ENCODE data around the gene ATG4B.

Gene ATG4B

DNA sequence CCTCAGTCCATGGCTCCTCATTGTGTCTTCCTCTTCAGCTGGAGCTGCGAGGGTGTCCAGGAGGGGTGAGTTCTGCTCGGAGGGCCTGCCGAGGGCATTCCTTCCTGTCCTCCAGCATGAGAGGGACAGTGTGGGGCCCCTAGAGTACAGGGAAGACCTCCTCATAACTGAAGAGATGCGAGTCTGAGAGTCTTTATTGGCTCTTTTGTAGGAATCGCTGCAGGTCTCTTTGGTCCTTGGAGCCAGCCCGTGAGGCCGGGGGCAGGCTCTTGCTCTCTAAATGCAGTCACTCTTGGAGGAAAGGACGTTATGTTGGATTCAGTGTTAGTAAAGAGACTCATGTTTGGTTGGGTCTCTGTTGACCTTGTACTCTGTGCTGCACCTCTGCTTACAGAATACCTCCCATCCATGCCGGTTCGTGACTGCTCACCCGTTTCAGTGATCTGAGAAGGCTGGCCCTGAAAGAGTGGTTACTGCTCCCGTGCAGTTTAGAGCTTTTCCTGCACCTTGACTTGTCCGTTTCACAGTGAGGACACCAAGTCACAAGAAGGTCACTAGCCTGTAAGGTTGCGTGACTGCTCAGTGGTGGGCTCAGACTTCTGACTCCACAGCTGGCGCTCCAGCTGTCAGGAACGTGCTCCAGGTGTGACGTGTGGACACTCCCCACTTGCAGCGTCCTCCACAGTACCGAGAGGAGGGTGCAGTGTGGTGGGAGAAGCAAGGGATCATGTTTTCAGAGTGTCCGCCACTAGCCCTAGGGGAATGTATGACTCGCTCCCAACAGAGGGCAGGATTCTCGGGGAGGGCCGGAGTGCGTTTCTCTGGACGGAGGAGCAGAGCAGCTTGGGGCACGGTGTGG, 7.8 kb downstream of the ATG4B start:
- no peak overlapping the region for H3K9ac ChIP-seq (ENCODE audit: low read depth, low read length)
- H4K20me1 ChIP-seq (ENCODE audit: insufficient read depth, low read length) = peaks cover 69% of the 10 kb centered on the region
- H3K27me3 ChIP-seq (ENCODE audit: insufficient read depth, low read length, poor library complexity) = no peaks in the 10 kb centered on the region
- no peak overlapping the region for H2AFZ ChIP-seq (ENCODE audit: low read depth, low read length)
- DNase-seq = no peak
- H3K36me3 ChIP-seq (ENCODE audit: insufficient read depth, low read length) = peaks cover 27% of the 10 kb centered on the region
- H3K4me1 ChIP-seq (ENCODE audit: insufficient read depth, low read length) = peaks cover 3% of the 10 kb centered on the region; the same call in 1 of the 2 replicates
- no peak for ATAC-seq (ENCODE audit: insufficient read depth, low read depth)
- no peak overlapping the region for H3K4me2 ChIP-seq (ENCODE audit: insufficient read depth, low read length)
- peaks cover 91% of the 10 kb centered on the region for H3K79me2 ChIP-seq (ENCODE audit: insufficient read depth, low read length)
- H3K4me3 ChIP-seq (ENCODE audit: low read depth in 1 of 2, low read length in 2 of 2) = no peak overlapping the region
- TF ChIP-seq, protein P1, sequence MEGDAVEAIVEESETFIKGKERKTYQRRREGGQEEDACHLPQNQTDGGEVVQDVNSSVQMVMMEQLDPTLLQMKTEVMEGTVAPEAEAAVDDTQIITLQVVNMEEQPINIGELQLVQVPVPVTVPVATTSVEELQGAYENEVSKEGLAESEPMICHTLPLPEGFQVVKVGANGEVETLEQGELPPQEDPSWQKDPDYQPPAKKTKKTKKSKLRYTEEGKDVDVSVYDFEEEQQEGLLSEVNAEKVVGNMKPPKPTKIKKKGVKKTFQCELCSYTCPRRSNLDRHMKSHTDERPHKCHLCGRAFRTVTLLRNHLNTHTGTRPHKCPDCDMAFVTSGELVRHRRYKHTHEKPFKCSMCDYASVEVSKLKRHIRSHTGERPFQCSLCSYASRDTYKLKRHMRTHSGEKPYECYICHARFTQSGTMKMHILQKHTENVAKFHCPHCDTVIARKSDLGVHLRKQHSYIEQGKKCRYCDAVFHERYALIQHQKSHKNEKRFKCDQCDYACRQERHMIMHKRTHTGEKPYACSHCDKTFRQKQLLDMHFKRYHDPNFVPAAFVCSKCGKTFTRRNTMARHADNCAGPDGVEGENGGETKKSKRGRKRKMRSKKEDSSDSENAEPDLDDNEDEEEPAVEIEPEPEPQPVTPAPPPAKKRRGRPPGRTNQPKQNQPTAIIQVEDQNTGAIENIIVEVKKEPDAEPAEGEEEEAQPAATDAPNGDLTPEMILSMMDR (IDR thresholded peaks at IDR 0.05; ENCODE audit: borderline replicate concordance, extremely low read depth, low read length, poor library complexity, severe bottlenecking) = no peak
- TF ChIP-seq EZH2 (IDR thresholded peaks at IDR 0.05; ENCODE audit: borderline replicate concordance, low read depth, low read length, severe bottlenecking) = no peak
- H3K27ac ChIP-seq (ENCODE audit: low read length) = no peak overlapping the region
- no peaks in the 10 kb centered on the region for H3K9me3 ChIP-seq (ENCODE audit: insufficient read depth, low read length, severe bottlenecking)

DNA sequence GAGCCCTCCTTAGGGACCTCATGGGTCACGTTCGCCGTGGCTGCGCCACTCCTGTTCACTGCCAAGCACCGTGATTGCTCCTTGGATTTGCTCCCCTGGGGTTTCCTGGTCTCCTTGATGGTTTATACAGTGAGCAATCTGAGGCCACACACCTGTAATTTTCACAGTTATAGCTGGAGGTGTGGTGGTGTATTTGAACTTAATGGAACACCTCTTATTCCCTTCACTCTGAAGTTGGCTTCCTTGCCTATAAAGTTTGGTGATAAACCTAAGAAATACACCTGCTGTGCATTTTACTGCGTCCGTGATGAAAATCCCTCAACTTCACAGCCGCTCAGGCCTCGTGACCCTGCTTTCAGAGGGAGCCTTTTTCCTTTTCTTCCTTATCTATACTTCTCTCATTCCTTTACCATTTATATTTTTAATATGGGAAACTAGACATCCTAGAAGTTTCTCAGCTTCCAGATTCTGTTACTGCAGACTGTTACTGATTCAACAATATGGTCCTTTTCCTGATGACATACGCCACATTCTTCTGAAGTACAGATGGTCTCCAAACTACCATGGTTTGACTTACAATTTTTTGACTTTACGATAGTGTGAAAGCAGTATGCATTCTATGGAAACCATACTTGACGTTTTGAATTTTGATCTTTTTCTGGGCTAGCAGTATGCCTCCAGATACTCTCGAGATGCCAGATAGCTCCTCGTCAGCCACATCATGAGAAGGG, 8.6 kb downstream of the ATG4B start:
- Histone ChIP-seq H3K9ac (ENCODE audit: low read depth, low read length) (no peak overlapping the region), H3K9me3 (ENCODE audit: insufficient read depth, low read length, severe bottlenecking) (no peaks in the 10 kb centered on the region), H3K27me3 (ENCODE audit: insufficient read depth, low read length, poor library complexity) (no peaks in the 10 kb centered on the region), H4K20me1 (ENCODE audit: insufficient read depth, low read length) (peaks cover 69% of the 10 kb centered on the region), H3K79me2 (ENCODE audit: insufficient read depth, low read length) (peaks cover 91% of the 10 kb centered on the region), H3K4me2 (ENCODE audit: insufficient read depth, low read length) (no peak overlapping the region), H3K27ac (ENCODE audit: low read length) (no peak overlapping the region), H2AFZ (ENCODE audit: low read depth, low read length) (no peak overlapping the region), H3K4me1 (ENCODE audit: insufficient read depth, low read length) (no peaks in the 10 kb centered on the region), H3K4me3 (ENCODE audit: low read depth in 1 of 2, low read length in 2 of 2) (no peak overlapping the region), H3K36me3 (ENCODE audit: insufficient read depth, low read length) (peaks cover 30% of the 10 kb centered on the region)
- no peak for TF ChIP-seq EZH2 (IDR thresholded peaks at IDR 0.05; ENCODE audit: borderline replicate concordance, low read depth, low read length, severe bottlenecking)
- TF ChIP-seq, protein P1 (IDR thresholded peaks at IDR 0.05; ENCODE audit: borderline replicate concordance, extremely low read depth, low read length, poor library complexity, severe bottlenecking) = no peak
- no peak for ATAC-seq (ENCODE audit: insufficient read depth, low read depth)
- DNase-seq = no peak

DNA sequence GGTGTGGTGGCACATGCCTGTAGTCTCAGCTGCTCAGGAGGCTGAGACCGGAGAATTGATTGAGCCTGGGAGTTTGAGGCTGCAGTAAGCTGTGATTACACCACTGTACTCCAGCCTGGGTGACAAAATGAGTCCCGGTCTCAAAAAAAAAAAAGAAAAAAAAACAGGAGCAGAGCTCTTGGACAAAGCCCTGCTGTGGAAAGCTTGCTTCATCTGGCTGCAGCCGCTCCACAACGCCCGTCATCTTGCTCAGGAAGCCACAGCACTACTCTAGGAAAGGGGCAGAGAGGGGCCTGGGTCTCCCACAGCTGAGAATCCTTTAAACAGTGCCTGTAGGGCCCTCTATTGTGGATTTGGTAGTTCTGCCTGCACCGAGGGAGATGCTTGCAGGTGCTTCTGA, 11.0 kb downstream of the ATG4B start:
- Histone ChIP-seq H3K79me2 (ENCODE audit: insufficient read depth, low read length) (peaks cover 93% of the 10 kb centered on the region), H3K27ac (ENCODE audit: low read length) (no peak overlapping the region), H3K9me3 (ENCODE audit: insufficient read depth, low read length, severe bottlenecking) (no peaks in the 10 kb centered on the region), H3K27me3 (ENCODE audit: insufficient read depth, low read length, poor library complexity) (no peaks in the 10 kb centered on the region), H4K20me1 (ENCODE audit: insufficient read depth, low read length) (peaks cover 84% of the 10 kb centered on the region), H2AFZ (ENCODE audit: low read depth, low read length) (no peak overlapping the region), H3K4me2 (ENCODE audit: insufficient read depth, low read length) (no peak overlapping the region), H3K4me3 (ENCODE audit: low read depth in 1 of 2, low read length in 2 of 2) (no peak overlapping the region), H3K9ac (ENCODE audit: low read depth, low read length) (no peak overlapping the region), H3K36me3 (ENCODE audit: insufficient read depth, low read length) (peaks cover 54% of the 10 kb centered on the region), H3K4me1 (ENCODE audit: insufficient read depth, low read length) (no peaks in the 10 kb centered on the region)
- no peak for TF ChIP-seq EZH2 (IDR thresholded peaks at IDR 0.05; ENCODE audit: borderline replicate concordance, low read depth, low read length, severe bottlenecking)
- TF ChIP-seq, protein P1 (IDR thresholded peaks at IDR 0.05; ENCODE audit: borderline replicate concordance, extremely low read depth, low read length, poor library complexity, severe bottlenecking) = no peak
- ATAC-seq (ENCODE audit: insufficient read depth, low read depth) = no peak
- DNase-seq = no peak
